ENCODE results near the gene FASTKD3. TPM values are rescaled to one million over a fixed set of nuclear protein-coding genes. Genes with fewer than 3 reads are reported as not detected.

FASTKD3 gene
- total RNA-seq, 1 experiment from 2014 or later = 12.0 TPM

DNA sequence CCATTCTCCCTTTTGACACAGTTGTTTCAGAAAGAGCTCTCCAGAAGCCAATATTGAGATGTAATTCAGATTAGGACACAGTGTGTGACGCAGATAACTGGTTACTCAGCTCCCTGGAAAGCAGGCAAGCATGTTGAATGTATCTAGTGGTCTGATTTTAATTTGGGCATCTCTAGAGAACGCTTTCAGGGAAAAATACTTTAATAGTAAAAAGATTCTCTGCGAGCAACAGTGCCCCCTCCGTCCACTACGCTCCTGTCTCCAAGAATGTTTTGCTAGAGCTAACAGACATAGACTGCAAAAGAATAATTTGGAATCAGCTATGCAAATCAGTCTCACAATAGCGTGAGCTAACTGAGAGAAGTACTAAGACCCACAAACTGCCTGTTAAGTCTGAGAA lies 41.2 kb downstream of the FASTKD3 start:
- CTCF ChIA-PET = interaction anchor here (1.0 to 1.1 kb wide), 3 partner anchors 10 to 12 kb away, joined by 3 read pairs; no protein-coding TSS in a partner anchor

DNA sequence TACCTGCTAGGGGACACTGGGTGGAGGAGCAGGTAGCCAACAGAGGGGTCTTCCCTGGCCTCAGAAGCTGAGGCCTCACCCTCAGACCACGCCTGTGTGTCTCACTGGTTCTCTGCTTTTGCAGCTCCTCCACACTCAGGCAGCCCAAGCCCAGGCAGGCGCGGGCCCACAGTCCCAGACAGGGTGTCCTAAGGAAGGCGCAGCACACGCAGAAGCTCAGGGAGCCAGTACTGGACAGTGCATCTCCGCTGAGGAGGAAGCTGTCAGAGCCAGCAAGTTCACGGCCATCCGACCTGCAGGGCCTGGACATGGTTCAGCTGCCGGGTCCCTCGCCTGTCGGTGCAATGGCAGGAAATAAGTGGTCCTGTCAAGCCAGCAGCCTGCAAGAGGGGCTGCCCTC lies 43.2 kb downstream of the FASTKD3 start:
- no peak for DNase-seq (ENCODE audit: low read depth, low spot score)
- Histone ChIP-seq H3K27me3 (ENCODE audit: insufficient read depth, low read length) (peaks cover 34% of the 10 kb centered on the region; the same call in 1 of the 2 replicates), H3K9me3 (ENCODE audit: control insufficient read depth in 1 of 2, insufficient read depth in 1 of 2, low read depth in 1 of 2, low read length in 2 of 2) (no peaks in the 10 kb centered on the region), H3K27ac (ENCODE audit: low read depth, low read length) (no peak overlapping the region), H4K20me1 (ENCODE audit: insufficient read depth) (no peaks in the 10 kb centered on the region), H3K4me1 (ENCODE audit: control insufficient read depth in 1 of 2, insufficient read depth in 2 of 2, low read length in 2 of 2) (no peaks in the 10 kb centered on the region), H3K4me3 (replicated peaks in 1 of 2; ENCODE audit: low read depth in 1 of 2, low read length in 2 of 2) (no peak overlapping the region), H3K79me2 (ENCODE audit: insufficient read depth, low read length) (no peaks in the 10 kb centered on the region), H3K9ac (ENCODE audit: low read length) (no peak overlapping the region), H3K9me2 (ENCODE audit: insufficient read depth) (no peaks in the 10 kb centered on the region), H2AFZ (ENCODE audit: low read depth, low read length, poor library complexity, severe bottlenecking) (no peak overlapping the region), H3K4me2 (ENCODE audit: low read length) (no peak overlapping the region), H3K36me3 (ENCODE audit: control insufficient read depth in 1 of 2, insufficient read depth in 2 of 2, low read length in 2 of 2) (no peaks in the 10 kb centered on the region)
- CTCF ChIA-PET = interaction anchor here (0.9 kb wide), 1 partner anchor 9 kb away, joined by 4 read pairs; no protein-coding TSS in a partner anchor
- intact Hi-C loops (cut with micrococcal nuclease) = no loop called here
- BruUV-seq (replicated peaks) = no TSS peak
- POLR2A ChIA-PET = no interaction called here
- RAD21 ChIA-PET (ENCODE audit: low non-redundant PET in 1 of 2, low total read pairs in 2 of 2, uncharacterized antibody in 2 of 2, unreplicated experiment in 2 of 2) = no interaction called here
- ATAC-seq = no peak
- TF ChIP-seq SIN3A (IDR thresholded peaks at IDR 0.05; ENCODE audit: low read depth) (no peak), JUND (IDR thresholded peaks at IDR 0.05) (no peak)

More for the DNA sequence above, 41.2 kb downstream of the FASTKD3 start:
- no peaks in the 10 kb centered on the region for H3K4me1 ChIP-seq (ENCODE audit: control insufficient read depth in 1 of 2, insufficient read depth in 2 of 2, low read length in 2 of 2)
- no peak overlapping the region for H2AFZ ChIP-seq (ENCODE audit: low read depth, low read length, poor library complexity, severe bottlenecking)
- no TSS peak for BruUV-seq (replicated peaks)
- H3K9ac ChIP-seq (ENCODE audit: low read length) = no peak overlapping the region
- no peaks in the 10 kb centered on the region for H3K79me2 ChIP-seq (ENCODE audit: insufficient read depth, low read length)
- H3K27me3 ChIP-seq (ENCODE audit: insufficient read depth, low read length) = peaks cover 45% of the 10 kb centered on the region; the same call in 1 of the 2 replicates
- H3K9me2 ChIP-seq (ENCODE audit: insufficient read depth) = no peaks in the 10 kb centered on the region
- H3K4me2 ChIP-seq (ENCODE audit: low read length) = no peak overlapping the region
- RAD21 ChIA-PET (ENCODE audit: low non-redundant PET in 1 of 2, low total read pairs in 2 of 2, uncharacterized antibody in 2 of 2, unreplicated experiment in 2 of 2) = no interaction called here
- ATAC-seq (no peak), DNase-seq (ENCODE audit: low read depth, low spot score) (no peak)
- no peak overlapping the region for H3K27ac ChIP-seq (ENCODE audit: low read depth, low read length)
- TF ChIP-seq, protein P1, sequence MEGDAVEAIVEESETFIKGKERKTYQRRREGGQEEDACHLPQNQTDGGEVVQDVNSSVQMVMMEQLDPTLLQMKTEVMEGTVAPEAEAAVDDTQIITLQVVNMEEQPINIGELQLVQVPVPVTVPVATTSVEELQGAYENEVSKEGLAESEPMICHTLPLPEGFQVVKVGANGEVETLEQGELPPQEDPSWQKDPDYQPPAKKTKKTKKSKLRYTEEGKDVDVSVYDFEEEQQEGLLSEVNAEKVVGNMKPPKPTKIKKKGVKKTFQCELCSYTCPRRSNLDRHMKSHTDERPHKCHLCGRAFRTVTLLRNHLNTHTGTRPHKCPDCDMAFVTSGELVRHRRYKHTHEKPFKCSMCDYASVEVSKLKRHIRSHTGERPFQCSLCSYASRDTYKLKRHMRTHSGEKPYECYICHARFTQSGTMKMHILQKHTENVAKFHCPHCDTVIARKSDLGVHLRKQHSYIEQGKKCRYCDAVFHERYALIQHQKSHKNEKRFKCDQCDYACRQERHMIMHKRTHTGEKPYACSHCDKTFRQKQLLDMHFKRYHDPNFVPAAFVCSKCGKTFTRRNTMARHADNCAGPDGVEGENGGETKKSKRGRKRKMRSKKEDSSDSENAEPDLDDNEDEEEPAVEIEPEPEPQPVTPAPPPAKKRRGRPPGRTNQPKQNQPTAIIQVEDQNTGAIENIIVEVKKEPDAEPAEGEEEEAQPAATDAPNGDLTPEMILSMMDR (IDR thresholded peaks at IDR 0.05 in 2 of 3, conservative IDR thresholded peaks at IDR 0.05 in 1 of 3; ENCODE audit: borderline replicate concordance in 1 of 3, insufficient read depth in 1 of 3, low read depth in 2 of 3, low read length in 2 of 3) = 0 out of 6 replicates have a peak, but pooled peaks of 2 of the 3 experiments have one; percentile 8 to 18
- TF ChIP-seq ZNF274 (IDR thresholded peaks at IDR 0.05; ENCODE audit: low read depth, low read length) = no peak
- no peaks in the 10 kb centered on the region for H3K9me3 ChIP-seq (ENCODE audit: control insufficient read depth in 1 of 2, insufficient read depth in 1 of 2, low read depth in 1 of 2, low read length in 2 of 2)
- H3K4me3 ChIP-seq (replicated peaks in 1 of 2; ENCODE audit: low read depth in 1 of 2, low read length in 2 of 2) = no peak overlapping the region
- H3K36me3 ChIP-seq (ENCODE audit: control insufficient read depth in 1 of 2, insufficient read depth in 2 of 2, low read length in 2 of 2) = no peaks in the 10 kb centered on the region
- intact Hi-C loops (cut with micrococcal nuclease) = no loop called here
- POLR2A ChIA-PET = no interaction called here
- H4K20me1 ChIP-seq (ENCODE audit: insufficient read depth) = no peaks in the 10 kb centered on the region
